GM12873 (cell line): ENCODE results near the gene WDR19.

Experiments
- TF ChIP-seq, protein P1 (sequence below): IDR thresholded peaks from 2 replicates; pipeline ENCODE4 v1.5.1; 2012; ENCODE audit warnings: low read depth, mild to moderate bottlenecking, moderate library complexity, low read length, control low read depth; ENCODE audit not compliant: insufficient read depth; ENCODE audit errors: missing control alignments

WDR19 gene

DNA sequence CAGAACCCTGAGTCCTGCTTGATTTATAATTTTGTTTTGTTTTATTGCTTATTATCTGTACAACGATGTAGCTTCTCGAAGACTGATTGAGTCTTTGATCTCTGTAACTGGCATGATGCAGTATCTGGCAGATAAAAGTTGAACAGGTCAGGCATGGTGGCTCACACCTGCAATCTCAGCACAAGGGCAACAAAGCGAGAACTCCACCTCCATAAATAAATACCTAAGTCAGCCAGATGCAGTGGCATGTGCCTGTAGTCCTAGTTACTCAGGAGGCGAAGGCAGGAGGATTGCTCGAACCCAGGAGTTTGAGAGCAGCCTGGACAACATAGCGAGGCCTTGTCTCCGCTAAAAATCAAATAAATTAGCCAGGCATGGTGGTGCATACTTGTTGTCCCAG lies 15.7 kb upstream of the WDR19 start:
- TF ChIP-seq, protein P1, sequence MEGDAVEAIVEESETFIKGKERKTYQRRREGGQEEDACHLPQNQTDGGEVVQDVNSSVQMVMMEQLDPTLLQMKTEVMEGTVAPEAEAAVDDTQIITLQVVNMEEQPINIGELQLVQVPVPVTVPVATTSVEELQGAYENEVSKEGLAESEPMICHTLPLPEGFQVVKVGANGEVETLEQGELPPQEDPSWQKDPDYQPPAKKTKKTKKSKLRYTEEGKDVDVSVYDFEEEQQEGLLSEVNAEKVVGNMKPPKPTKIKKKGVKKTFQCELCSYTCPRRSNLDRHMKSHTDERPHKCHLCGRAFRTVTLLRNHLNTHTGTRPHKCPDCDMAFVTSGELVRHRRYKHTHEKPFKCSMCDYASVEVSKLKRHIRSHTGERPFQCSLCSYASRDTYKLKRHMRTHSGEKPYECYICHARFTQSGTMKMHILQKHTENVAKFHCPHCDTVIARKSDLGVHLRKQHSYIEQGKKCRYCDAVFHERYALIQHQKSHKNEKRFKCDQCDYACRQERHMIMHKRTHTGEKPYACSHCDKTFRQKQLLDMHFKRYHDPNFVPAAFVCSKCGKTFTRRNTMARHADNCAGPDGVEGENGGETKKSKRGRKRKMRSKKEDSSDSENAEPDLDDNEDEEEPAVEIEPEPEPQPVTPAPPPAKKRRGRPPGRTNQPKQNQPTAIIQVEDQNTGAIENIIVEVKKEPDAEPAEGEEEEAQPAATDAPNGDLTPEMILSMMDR: no peak

DNA sequence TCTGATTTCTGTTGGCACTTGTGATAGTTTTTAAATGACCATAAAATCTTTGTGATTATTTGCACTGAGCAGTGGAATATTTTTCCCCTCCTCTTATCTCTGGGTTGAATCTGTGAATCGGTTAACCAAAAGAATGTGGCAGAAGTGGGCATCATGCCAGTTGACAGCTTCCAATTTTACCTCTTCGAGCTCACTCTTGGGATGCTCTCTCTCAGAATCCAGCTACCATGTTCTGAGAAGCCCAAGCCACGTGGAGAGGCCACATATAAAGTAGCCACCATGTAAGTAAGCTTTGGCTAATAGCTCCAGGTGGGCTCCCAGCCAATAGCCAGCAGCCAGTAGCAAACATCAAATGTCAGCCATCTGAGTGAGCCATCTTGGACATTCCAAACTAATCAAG lies 12.9 kb upstream of the WDR19 start:
- TF ChIP-seq, protein P1: no peak

DNA sequence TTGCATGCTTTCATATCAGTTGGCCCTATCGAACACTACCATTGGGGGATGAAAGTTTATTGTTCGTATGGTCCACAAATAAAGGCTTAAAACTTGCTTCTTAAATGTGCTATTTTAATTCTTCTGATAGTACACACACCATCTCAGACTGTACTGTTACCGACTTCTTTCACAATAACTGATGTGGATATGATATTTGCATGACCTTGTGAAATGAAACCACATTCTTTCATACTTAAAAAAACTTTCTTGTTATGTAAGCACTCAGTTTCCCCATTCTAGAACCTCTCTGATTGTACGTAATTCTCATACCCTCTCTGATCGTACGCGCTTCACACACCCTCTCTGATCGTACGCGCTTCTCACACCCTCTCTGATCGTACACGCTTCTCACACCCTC lies 12.0 kb upstream of the WDR19 start:
- TF ChIP-seq, protein P1: no peak

DNA sequence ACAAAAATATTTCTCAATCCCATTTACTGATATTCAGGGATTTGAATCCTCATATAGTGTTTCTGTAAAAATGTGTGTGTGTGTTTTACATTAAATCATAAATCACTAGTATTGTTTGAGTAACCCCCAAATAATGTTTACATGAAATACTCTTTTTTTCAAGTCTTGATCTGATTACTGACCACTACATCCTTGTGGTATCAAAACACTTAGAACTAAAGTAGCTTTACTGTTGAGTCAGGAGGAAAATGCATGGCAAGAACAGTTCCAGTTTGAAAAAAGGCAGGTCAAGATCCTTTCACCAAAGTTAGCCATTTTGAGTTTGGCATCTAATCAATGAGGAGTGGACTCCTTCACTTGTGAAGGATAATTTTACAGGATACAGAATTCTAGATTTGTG lies 3.6 kb upstream of the WDR19 start:
- TF ChIP-seq, protein P1: no peak

DNA sequence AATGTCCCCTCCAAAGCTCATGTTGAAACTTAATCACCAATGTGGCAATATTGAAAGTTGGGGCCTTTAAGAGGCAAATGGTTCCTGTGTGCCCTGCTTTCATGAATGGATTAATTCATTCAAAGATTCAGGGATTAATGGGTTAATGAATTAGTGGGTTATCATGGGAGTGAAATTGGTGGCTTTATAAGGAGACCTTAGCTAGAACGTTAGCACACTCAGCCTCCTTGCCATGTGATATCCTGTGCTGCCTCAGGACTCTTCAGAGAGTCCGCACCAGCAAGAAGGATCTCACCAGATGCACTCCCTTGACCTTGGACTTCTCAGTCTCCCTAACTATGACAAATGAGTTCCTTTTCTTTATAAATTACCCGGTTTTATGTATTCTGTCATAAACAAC lies 2.6 kb upstream of the WDR19 start:
- TF ChIP-seq, protein P1: no peak

DNA sequence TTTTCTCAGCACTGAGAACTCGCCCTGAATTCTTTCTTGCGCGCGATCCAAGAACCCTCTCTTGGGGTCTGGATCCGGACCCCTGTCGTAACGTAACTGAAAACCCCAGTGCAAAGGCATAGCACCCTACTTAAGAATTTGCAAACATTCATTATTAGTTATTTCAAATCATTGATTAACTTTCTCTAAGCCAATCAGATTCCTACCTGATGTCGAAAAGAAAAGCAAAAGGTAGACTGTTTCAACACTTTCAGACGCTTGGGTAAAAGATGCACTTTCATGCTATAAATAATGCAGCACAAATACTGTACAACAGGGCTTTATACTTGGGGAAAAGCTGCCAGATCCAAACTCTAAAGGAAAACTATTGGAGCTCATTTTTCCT lies 817 bp upstream of the WDR19 start:
- TF ChIP-seq, protein P1: no peak

DNA sequence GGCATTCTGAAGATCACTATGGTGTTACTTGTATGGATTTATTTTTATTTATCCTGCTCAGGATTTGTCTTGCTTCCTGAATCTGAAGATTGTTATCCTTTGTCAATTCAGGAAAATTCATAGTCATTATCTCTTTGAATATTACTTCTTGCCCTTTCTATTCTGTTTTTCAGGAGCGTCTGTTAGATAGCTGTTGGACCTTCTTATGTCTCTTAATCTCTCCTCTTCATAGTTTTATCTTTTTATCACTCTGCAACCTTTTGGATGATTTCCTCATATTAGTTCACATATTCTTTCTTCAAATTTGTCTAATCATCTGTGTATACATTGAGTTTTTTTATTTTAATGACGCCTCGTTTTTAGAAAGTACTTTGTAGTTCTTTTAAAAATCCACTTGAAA lies 19.6 kb downstream of the WDR19 start:
- TF ChIP-seq, protein P1: no peak
